ENCODE measurements around the gene FGD2. TPM values are rescaled to one million over a fixed set of nuclear protein-coding genes. Genes with fewer than 3 reads are reported as not detected.

FGD2 gene
- total and polyA plus RNA-seq, 8 donors: 0.98 to 13.2 (median 2.8) TPM

DNA sequence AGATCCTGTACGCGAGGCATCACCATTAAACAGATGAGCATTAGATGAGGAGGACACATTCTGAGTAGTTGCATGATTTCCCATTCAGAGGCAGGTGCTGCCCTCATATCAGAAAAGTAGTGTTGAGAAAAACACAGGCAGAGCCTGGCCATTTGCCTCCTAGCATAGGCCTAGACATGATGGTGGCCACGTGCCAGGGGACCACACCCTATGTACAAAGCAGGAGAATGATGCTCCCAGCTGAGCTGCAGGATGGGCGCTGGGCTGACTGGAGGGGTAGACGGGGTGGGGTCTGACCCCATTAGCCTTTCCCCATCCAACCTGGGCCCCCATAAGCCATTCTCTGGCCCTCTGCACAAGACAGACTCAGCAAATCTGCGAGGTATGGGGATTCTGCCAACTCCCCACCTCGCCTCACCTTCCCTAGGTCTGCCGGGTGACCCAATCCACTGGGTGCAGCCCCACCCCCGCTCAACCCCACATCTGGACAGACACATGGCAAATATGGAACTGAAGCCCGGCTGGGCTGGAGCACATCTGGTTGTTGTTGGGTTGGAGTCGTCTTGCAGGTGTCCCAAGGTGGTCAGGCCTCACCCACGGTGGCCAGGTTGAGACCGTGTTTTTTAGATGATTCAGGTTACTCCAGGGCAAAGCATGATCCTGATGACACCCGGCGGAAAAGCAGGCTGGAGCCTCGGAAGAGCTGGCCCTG is 37.0 kb upstream of the FGD2 start:
- TF ChIP-seq, protein P1, sequence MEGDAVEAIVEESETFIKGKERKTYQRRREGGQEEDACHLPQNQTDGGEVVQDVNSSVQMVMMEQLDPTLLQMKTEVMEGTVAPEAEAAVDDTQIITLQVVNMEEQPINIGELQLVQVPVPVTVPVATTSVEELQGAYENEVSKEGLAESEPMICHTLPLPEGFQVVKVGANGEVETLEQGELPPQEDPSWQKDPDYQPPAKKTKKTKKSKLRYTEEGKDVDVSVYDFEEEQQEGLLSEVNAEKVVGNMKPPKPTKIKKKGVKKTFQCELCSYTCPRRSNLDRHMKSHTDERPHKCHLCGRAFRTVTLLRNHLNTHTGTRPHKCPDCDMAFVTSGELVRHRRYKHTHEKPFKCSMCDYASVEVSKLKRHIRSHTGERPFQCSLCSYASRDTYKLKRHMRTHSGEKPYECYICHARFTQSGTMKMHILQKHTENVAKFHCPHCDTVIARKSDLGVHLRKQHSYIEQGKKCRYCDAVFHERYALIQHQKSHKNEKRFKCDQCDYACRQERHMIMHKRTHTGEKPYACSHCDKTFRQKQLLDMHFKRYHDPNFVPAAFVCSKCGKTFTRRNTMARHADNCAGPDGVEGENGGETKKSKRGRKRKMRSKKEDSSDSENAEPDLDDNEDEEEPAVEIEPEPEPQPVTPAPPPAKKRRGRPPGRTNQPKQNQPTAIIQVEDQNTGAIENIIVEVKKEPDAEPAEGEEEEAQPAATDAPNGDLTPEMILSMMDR (IDR thresholded peaks at IDR 0.05): no peak
- no peak overlapping the region for H3K4me3 ChIP-seq
- no peaks in the 10 kb centered on the region for H3K27me3 ChIP-seq
- H3K27ac ChIP-seq: no peak overlapping the region
- peaks cover 11 to 53% (median 43%) of the 10 kb centered on the region in 3 donors for H3K36me3 ChIP-seq
- no peaks in the 10 kb centered on the region for H3K9me3 ChIP-seq
- peak in 1 of 6 donors; percentile 59 for DNase-seq
- intact Hi-C loops (cut with DNase I): no loop called here
- ATAC-seq: no peak
- peaks cover 0 to 8% (median 0%) of the 10 kb centered on the region in 3 donors for H3K4me1 ChIP-seq
- no peak for FAIRE-seq
- WGBS, 2 donors: 87 to 89% methylated on average over 16 of the region's 16 CpGs

- Histone ChIP-seq H3K27ac (no peak overlapping the region), H3K4me1 (peaks cover 0 to under 1% (median 0%) of the 10 kb centered on the region in 3 donors), H3K36me3 (peaks cover 18 to 61% (median 48%) of the 10 kb centered on the region in 3 donors), H3K4me3 (no peak overlapping the region), H3K27me3 (no peaks in the 10 kb centered on the region), H3K9me3 (no peaks in the 10 kb centered on the region)
- DNase-seq: no peak
- intact Hi-C loops (cut with DNase I): no loop called here
- WGBS, 2 donors: 75 to 78% methylated on average over 14 of the region's 14 CpGs
- FAIRE-seq: no peak
- ATAC-seq: peak in 2 of 4 donors; percentile 28 to 37
- TF ChIP-seq, protein P1 (IDR thresholded peaks at IDR 0.05): no peak
Measured at GRCh38 chr6:36969240-36969691, 36.2 kb upstream of the FGD2 start.

DNA sequence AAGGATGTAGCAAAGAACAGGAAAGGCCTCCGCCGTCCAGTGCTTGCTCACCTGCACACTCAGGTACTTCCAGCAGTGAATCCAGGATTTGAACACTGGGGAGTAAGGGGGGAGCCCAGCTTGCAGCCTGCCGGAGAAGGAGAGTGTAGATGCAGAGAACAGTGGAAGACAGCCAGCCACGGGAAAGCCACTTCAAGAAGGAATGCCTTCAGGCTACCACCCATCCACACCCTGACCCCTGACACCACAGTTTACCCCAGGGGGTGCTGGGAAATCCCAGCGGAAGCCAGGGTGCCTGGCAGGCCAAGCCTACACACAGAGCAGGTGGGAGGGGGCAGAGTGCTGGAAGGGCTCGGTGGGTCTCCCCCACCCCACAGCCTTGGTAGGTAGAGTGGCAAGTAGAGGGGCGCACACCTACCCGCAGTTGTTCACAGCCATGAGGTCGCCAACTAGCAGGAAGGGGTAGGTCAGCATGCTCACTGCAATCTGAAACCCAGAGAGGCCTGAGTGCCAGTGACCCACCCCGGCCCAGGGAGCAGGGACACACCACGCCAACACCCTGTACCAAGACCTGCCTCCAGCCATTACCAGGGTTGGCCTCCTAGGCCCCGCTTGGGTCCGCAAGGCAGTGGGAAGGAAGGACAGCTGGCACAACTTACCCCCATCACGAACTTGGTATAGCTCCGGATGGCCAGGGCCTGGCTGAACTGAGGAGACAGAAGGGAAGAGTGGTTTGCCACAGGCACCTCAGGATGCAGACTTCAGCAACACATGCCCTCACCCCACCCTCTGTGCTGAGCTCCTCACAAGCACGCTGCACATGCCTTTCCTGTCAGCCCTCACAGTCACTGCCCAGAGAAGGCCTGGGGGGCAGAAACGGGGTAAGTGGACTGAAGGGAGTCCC is 35.2 kb upstream of the FGD2 start:
- no peaks in the 10 kb centered on the region for H3K9me3 ChIP-seq
- no peak for ATAC-seq
- peaks cover 18 to 71% (median 54%) of the 10 kb centered on the region in 3 donors for H3K36me3 ChIP-seq
- H3K4me3 ChIP-seq: no peak overlapping the region
- peak in 1 of 6 donors; percentile 72 for DNase-seq
- H3K4me1 ChIP-seq: no peaks in the 10 kb centered on the region
- intact Hi-C loops (cut with DNase I): loop anchor here in 1 of 3 donors (10.0 kb wide), 1 partner anchor 65 kb away; no protein-coding TSS in a partner anchor
- H3K27ac ChIP-seq: no peak overlapping the region
- TF ChIP-seq, protein P1 (IDR thresholded peaks at IDR 0.05): no peak
- no peak for FAIRE-seq
- no peaks in the 10 kb centered on the region for H3K27me3 ChIP-seq
- WGBS, 2 donors: 93 to 94% methylated on average over 16 to 17 of the region's 17 CpGs

DNA sequence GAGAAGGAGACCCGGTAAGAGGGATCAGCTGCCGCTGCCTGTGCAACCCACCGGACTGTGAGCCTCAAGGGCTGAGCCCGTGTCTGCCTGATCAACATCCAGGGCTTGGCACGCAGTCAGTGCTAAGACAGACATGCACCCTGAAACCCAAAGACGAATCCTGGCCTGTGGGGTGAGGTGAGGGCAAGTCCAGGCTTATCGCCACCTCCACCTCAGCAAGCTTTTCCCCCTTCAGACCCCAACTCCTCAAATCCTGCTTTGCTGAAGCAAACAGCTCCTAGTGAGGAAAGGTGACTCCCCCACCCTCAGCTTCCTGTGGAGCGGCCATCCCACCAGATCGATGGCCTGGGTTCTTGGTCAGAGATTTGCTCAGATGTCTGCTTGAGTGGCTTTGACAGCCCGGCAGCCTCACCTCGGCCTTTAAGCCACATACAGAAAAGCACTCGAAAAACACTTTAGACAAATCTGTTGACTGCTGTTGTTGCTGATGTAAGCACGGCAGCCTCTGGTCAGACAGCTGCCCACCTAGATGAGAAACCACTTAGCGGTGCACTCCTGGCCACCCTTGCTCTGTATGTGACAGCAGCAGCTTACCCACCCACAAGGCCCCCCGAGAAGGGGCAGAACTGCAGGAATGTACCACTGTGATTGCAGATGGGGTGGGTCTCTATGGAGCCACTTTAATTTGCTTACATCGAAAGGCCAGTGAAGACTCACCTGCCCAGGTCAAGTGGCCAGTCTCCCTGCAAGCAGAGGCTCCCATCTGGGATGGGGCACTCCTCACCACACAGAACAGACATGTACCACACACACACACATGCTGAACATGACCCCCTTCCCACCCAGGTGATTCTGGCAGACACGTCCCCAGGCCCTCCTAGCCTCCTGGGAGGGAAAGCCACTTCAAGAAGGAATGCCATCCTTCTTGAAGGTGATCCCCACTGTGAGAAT is 34.3 kb upstream of the FGD2 start:
- no peaks in the 10 kb centered on the region for H3K9me3 ChIP-seq
- no peak overlapping the region for H3K27ac ChIP-seq
- DNase-seq (peak in 1 of 6 donors; percentile 67), FAIRE-seq (no peak), ATAC-seq (peak in 1 of 4 donors; percentile 8)
- H3K36me3 ChIP-seq: peaks cover 18 to 80% (median 56%) of the 10 kb centered on the region in 3 donors
- intact Hi-C loops (cut with DNase I): loop anchor here in 1 of 3 donors (10.0 kb wide), 1 partner anchor 66 kb away; no protein-coding TSS in a partner anchor
- no peaks in the 10 kb centered on the region for H3K4me1 ChIP-seq
- TF ChIP-seq, protein P1 (IDR thresholded peaks at IDR 0.05): no peak
- no peak overlapping the region for H3K4me3 ChIP-seq
- WGBS, 2 donors: 88% methylated on average over 16 to 17 of the region's 17 CpGs
- no peaks in the 10 kb centered on the region for H3K27me3 ChIP-seq
